A549 (cell line): ENCODE results near the gene ESR1. TPM values are rescaled to one million over a fixed set of nuclear protein-coding genes. Genes with fewer than 3 reads are reported as not detected.

Experiments used
- ATAC-seq, 2 experiments: fragments of 200-7000 bp in 1 of 2; fragments of >200 bp in 1 of 2; cut with Nextera tagmentation in 1 of 2; cut with Tn5 transposase in 1 of 2; 3 replicates each; pipeline versions ENCODE4 v1.8.0 to v1.9.1; 2018 to 2020; ENCODE audit warnings: mild to moderate bottlenecking in 1 of 2, moderate library complexity in 1 of 2
- CTCF ChIA-PET: fragments of 300-600 bp; sonication (Branson Sonifier 250); formaldehyde crosslinking; extraction: SDS; loops from one replicate; lab custom pipeline; 2021; ENCODE audit warnings: antibody characterized with exemption, inconsistent platforms; lab: Yijun Ruan, JAX
- POLR2A ChIA-PET: fragments of 350-600 bp; formaldehyde crosslinking; extraction: SDS; loops from one replicate; lab custom pipeline; 2021; ENCODE audit warnings: antibody characterized with exemption, inconsistent platforms; lab: Yijun Ruan, JAX
- DNase-seq, 2 experiments: peaks; one replicate each; pipeline versions ENCODE4 v3.0.0 to v3.0.0-alpha.2; 2011 to 2016; ENCODE audit warnings: low read depth in 1 of 2, low spot score in 1 of 2
- FAIRE-seq: peaks from 2 replicates; lab custom pipeline; 2011; peaks lifted over from hg19 to GRCh38; lab: Jason Lieb, UNC
- H3K27ac ChIP-seq, 2 experiments: fragments of >200 bp; sonication (Bioruptor Twin); formaldehyde crosslinking; 3 replicates each; pipeline ENCODE4 v1.5.1; 2016 to 2017
- H3K4me1 ChIP-seq: fragments of >200 bp; sonication (Bioruptor Twin); formaldehyde crosslinking; 3 replicates; pipeline ENCODE4 v1.6.1; 2016
- H3K4me2 ChIP-seq: fragments of >200 bp; sonication (Bioruptor Twin); formaldehyde crosslinking; 3 replicates; pipeline ENCODE4 v1.6.1; 2016
- H3K4me3 ChIP-seq: fragments of >200 bp; sonication (Bioruptor Twin); formaldehyde crosslinking; 3 replicates; pipeline ENCODE4 v1.5.1; 2016
- H3K9me3 ChIP-seq: fragments of >200 bp; sonication (Bioruptor Twin); formaldehyde crosslinking; 3 replicates; pipeline ENCODE4 v1.6.1; 2016
- BHLHE40 ChIP-seq: IDR thresholded peaks from 2 replicates; pipeline ENCODE4 v1.6.1; 2012; ENCODE audit warnings: low read depth, low read length, inconsistent platforms
- CBX2 ChIP-seq: fragments of 200-600 bp; sonication (generic); IDR thresholded peaks from 2 replicates; pipeline ENCODE4 v1.6.1; 2016; ENCODE audit warnings: low read depth, mild to moderate bottlenecking, borderline replicate concordance
- CTCF ChIP-seq: fragments of >200 bp; sonication (Bioruptor Twin); formaldehyde crosslinking; IDR thresholded peaks from 3 replicates; pipeline ENCODE4 v1.5.1; 2016
- E2F6 ChIP-seq: IDR thresholded peaks from 2 replicates; pipeline ENCODE4 v1.6.1; 2012; ENCODE audit warnings: low read depth, borderline replicate concordance
- EP300 ChIP-seq, 2 experiments: fragments of >200 bp; sonication (Bioruptor Twin); formaldehyde crosslinking; IDR thresholded peaks; 2 replicates in 1 of 2; 3 replicates in 1 of 2; pipeline ENCODE4 v1.6.1; 2016 to 2017
- FOSL2 ChIP-seq, 2 experiments: fragments of 450-650 bp in 1 of 2; fragments of >200 bp in 1 of 2; sonication (Bioruptor Twin) in 1 of 2; formaldehyde crosslinking; IDR thresholded peaks; 2 replicates each; pipeline versions ENCODE4 v1.5.0 to v1.6.1; 2016 to 2020; ENCODE audit warnings: mild to moderate bottlenecking in 1 of 2, moderate library complexity in 1 of 2
- HDAC2 ChIP-seq: fragments of 200-600 bp; sonication (generic); IDR thresholded peaks from 2 replicates; pipeline ENCODE4 v1.6.1; 2016
- HMGXB4 ChIP-seq: fragments of 250-450 bp; sonication (Bioruptor Pico); IDR thresholded peaks from 2 replicates; pipeline ENCODE4 v1.5.0; 2021; ENCODE audit warnings: mild to moderate bottlenecking, moderate library complexity, borderline replicate concordance
- JUN ChIP-seq, 2 experiments: fragments of >200 bp; sonication (Bioruptor Twin); formaldehyde crosslinking; IDR thresholded peaks; 2 replicates in 1 of 2; 3 replicates in 1 of 2; pipeline ENCODE4 v1.6.1; 2016 to 2017
- JUNB ChIP-seq: fragments of >200 bp; sonication (Bioruptor Twin); formaldehyde crosslinking; IDR thresholded peaks from 2 replicates; pipeline ENCODE4 v1.6.1; 2016
- KDM1A ChIP-seq: fragments of 200-600 bp; sonication (generic); IDR thresholded peaks from 2 replicates; pipeline ENCODE4 v1.6.1; 2016; ENCODE audit warnings: low read depth, mild to moderate bottlenecking
- MAFK ChIP-seq: fragments of 450-650 bp; IDR thresholded peaks from 2 replicates; pipeline ENCODE4 v1.6.1; 2014; ENCODE audit not compliant: partially characterized antibody
- MAX ChIP-seq: IDR thresholded peaks from 2 replicates; pipeline ENCODE4 v1.6.1; 2012
- NPAS2 ChIP-seq: fragments of 250-450 bp; sonication (Bioruptor Pico); IDR thresholded peaks from 2 replicates; pipeline ENCODE4 v1.8.0; 2022; ENCODE audit warnings: mild to moderate bottlenecking, moderate library complexity, borderline replicate concordance
- POLR2AphosphoS2 ChIP-seq: conservative IDR thresholded peaks from 2 replicates; pipeline ENCODE4 v1.6.1; 2012; ENCODE audit warnings: low read length, improper control_type of control experiment, inconsistent platforms
- RNF2 ChIP-seq: fragments of 200-600 bp; sonication (generic); IDR thresholded peaks from 2 replicates; pipeline ENCODE4 v1.6.1; 2016; ENCODE audit warnings: low read depth, mild to moderate bottlenecking, antibody characterized with exemption, moderate library complexity, borderline replicate concordance
- WGBS: methylation state at CpG from one replicate; pipeline ENCODE4 v1.1.6; 2017; ENCODE audit errors: missing lambda C conversion rate; 5-methylcytosine and 5-hydroxymethylcytosine counted together
- polyA plus RNA-seq, 4 experiments: library from polyadenylated mRNA; depleted of rRNA in 3 of 4; stranded (reverse); fragments of >200 nt; fragmentation: RNase III in 1 of 4; extraction: RNeasy Plus Mini Kit Qiagen cat#74134 plus additional on column Dnase treatment in 1 of 4; gene quantifications; 2 replicates in 3 of 4; 3 replicates in 1 of 4; pipeline ENCODE4 v1.2.3, GENCODE V29; 2011 to 2017
- TF ChIP-seq, protein P1 (sequence below): fragments of >200 bp; sonication (Bioruptor Twin); formaldehyde crosslinking; IDR thresholded peaks from 3 replicates; pipeline ENCODE4 v1.6.1; 2016

The ESR1 gene
- polyA plus RNA-seq, 2 of the 4 experiments (the other 2 are of a cell fraction): not detected

DNA sequence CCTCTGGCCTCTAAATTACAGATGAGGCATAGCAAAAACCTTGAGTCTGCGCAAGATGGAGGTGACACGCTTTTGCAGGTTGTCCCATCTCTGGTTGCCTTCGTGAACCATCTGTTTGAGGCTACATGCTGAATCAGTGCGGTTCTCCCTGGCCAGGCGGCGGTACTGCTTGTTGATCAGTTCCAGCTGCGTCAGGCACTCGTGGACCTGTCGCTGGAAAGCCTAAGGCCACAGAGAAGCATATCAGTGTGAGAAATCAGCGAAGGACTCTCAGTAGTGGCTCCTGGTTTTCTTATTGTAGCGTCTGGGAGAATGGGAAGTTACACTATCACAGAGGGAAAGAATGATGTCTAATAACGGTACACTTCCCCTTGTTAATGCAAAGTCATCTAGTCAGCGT, 344.4 kb downstream of the ESR1 start:
- TF ChIP-seq FOSL2 (IDR thresholded peaks at IDR 0.05) (no peak), FOSL2 (CRISPR knock-in tag; IDR thresholded peaks at IDR 0.05) (no peak), RNF2 (no peak), CBX2 (no peak), HMGXB4 (no peak), HDAC2 (no peak), POLR2AphosphoS2 (no peak), JUNB (no peak), MAFK (no peak), EP300 (IDR thresholded peaks at IDR 0.05) (no peak), JUN (IDR thresholded peaks at IDR 0.05) (no peak), NPAS2 (CRISPR knock-in tag) (no peak)
- FAIRE-seq (no peak), DNase-seq (no peak), ATAC-seq (no peak)
- no peaks in the 10 kb centered on the region for H3K9me3 ChIP-seq
- CTCF ChIA-PET: no interaction called here
- no peak overlapping the region for H3K4me2 ChIP-seq
- no peak overlapping the region for H3K27ac ChIP-seq
- no peak overlapping the region for H3K4me3 ChIP-seq
- WGBS: 97% methylated on average over 10 of the region's 13 CpGs
- POLR2A ChIA-PET: no interaction called here
- H3K4me1 ChIP-seq: no peaks in the 10 kb centered on the region

DNA sequence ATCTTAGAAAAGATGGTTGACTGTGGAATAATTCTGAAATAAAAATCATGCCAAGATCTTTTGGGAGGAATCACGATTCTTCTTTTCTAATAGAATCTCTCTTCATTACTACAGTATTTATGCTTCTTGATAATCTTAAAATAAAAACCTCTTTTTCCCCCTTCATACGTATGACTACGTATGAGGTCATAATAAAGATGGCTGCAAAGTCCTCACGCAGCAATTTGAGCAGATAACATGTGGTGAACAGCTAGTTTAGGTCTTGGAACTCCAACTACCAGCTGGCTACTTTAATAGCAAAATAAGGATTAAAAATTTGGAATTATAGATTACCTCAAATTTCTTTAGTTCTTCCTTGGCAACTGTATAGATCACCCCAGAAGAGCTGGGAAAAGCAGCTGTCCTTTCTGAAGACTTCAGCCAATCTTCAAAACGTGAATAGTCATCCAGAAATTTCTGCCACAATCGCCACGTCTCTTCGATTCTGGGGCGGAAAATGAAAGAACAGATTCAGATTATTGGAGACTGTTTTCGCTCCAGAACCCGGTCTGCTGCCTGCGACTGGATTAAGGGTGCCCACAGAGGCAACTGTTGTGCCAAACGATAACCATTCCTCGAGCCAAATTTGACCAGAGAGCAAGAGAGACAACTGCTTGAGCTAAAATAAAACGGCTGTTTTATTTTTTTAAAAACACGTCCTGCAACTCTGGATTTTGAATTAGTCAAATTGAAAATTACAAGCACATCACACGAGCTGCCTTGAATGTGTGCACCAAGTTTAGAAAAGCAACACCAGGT, 347.3 kb downstream of the ESR1 start:
- no peak for FAIRE-seq
- no peak for TF ChIP-seq KDM1A
- no peak for TF ChIP-seq E2F6
- no peak for TF ChIP-seq NPAS2 (CRISPR knock-in tag)
- no peak for TF ChIP-seq MAX
- TF ChIP-seq CTCF: no peak
- TF ChIP-seq, protein P1, sequence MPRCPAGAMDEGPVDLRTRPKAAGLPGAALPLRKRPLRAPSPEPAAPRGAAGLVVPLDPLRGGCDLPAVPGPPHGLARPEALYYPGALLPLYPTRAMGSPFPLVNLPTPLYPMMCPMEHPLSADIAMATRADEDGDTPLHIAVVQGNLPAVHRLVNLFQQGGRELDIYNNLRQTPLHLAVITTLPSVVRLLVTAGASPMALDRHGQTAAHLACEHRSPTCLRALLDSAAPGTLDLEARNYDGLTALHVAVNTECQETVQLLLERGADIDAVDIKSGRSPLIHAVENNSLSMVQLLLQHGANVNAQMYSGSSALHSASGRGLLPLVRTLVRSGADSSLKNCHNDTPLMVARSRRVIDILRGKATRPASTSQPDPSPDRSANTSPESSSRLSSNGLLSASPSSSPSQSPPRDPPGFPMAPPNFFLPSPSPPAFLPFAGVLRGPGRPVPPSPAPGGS: no peak
- TF ChIP-seq BHLHE40: no peak
- no peak for TF ChIP-seq EP300 (IDR thresholded peaks at IDR 0.05)
- Histone ChIP-seq H3K9me3 (no peaks in the 10 kb centered on the region), H3K27ac (no peak overlapping the region), H3K4me1 (no peaks in the 10 kb centered on the region), H3K4me2 (no peak overlapping the region), H3K4me3 (no peak overlapping the region)
- ChIA-PET CTCF (interaction anchor here (0.9 kb wide), 1 partner anchor 11 kb away, joined by 3 read pairs; no protein-coding TSS in a partner anchor), POLR2A (no interaction called here)
- no peak for DNase-seq
- ATAC-seq: no peak
- 91% methylated on average over 17 of the region's 17 CpGs for whole genome bisulfite sequencing
